T-cell (primary cell): Measurements from ENCODE around the gene SCN5A. TPM values are rescaled to one million over a fixed set of nuclear protein-coding genes. Genes with fewer than 3 reads are reported as not detected.

ENCODE experiments used
- ATAC-seq, 4 experiments: fragments of 200-7000 bp in 3 of 4; fragments of 150-1000 bp in 1 of 4; cut with Tn5 transposase; replicated peaks in 1 of 4; 1 replicate in 3 of 4; 2 replicates in 1 of 4; pipeline ENCODE4 v1.10.0; 2021; ENCODE audit warnings: moderate library complexity in 3 of 4, mild to moderate bottlenecking in 2 of 4, moderate number of reproducible peaks in 1 of 4
- CTCF ChIA-PET, 2 donors: fragments of 300-600 bp; sonication (Branson Sonifier 250); formaldehyde crosslinking; loops; one replicate each; lab custom pipeline; 2022; ENCODE audit warnings: antibody characterized with exemption in 2 of 2; lab: Charles Lee
- POLR2A ChIA-PET, 2 donors: fragments of 300-600 bp; sonication (Branson Sonifier 250); formaldehyde crosslinking; loops; one replicate each; lab custom pipeline; 2022; ENCODE audit warnings: antibody characterized with exemption in 2 of 2; lab: Charles Lee
- DNase-seq, 35 experiments: peaks; one replicate each; pipeline versions ENCODE4 v3.0.0 to v3.0.0-alpha.2; 2013 to 2023
- H3K27ac ChIP-seq: one replicate; pipeline ENCODE4 v1.5.1; 2013; ENCODE audit warnings: low read length
- H3K27me3 ChIP-seq, 2 experiments: replicated peaks in 1 of 2; 1 replicate in 1 of 2; 2 replicates in 1 of 2; pipeline versions ENCODE4 v1.6.1 to v1.7.0; 2013; ENCODE audit warnings: low read length in 1 of 2, mixed read lengths in 1 of 2; ENCODE audit not compliant: control insufficient read depth in 2 of 2, insufficient read depth in 2 of 2; ENCODE audit errors: extremely low read depth in 1 of 2
- H3K36me3 ChIP-seq, 2 donors: 1 replicate in 1 of 2; 2 replicates in 1 of 2; pipeline versions ENCODE4 v1.6.1 to v1.7.0; 2013; ENCODE audit warnings: low read length in 1 of 2; ENCODE audit not compliant: control insufficient read depth in 2 of 2, insufficient read depth in 1 of 2; ENCODE audit errors: extremely low read depth in 1 of 2
- H3K4me1 ChIP-seq, 2 experiments: 1 replicate in 1 of 2; 2 replicates in 1 of 2; pipeline versions ENCODE4 v1.6.1 to v1.7.0; 2013; ENCODE audit warnings: low read length in 2 of 2, mixed read lengths in 1 of 2; ENCODE audit not compliant: insufficient read depth in 2 of 2, control insufficient read depth in 1 of 2; ENCODE audit errors: extremely low read depth in 1 of 2
- H3K4me3 ChIP-seq, 2 donors: 1 replicate in 1 of 2; 2 replicates in 1 of 2; pipeline versions ENCODE4 v1.5.1 to v1.7.0; 2013; ENCODE audit warnings: mild to moderate bottlenecking in 2 of 2, low read length in 1 of 2, moderate library complexity in 1 of 2; ENCODE audit not compliant: control insufficient read depth in 1 of 2; ENCODE audit errors: extremely low read depth in 1 of 2
- H3K9me3 ChIP-seq: 2 replicates; pipeline ENCODE4 v1.7.0; 2013
- H3K27ac Mint-ChIP-seq, 2 donors: one replicate each; pipeline ENCODE4 v1.8.0; 2020 to 2021; ENCODE audit warnings: mild to moderate bottlenecking in 2 of 2, mixed read lengths in 2 of 2
- H3K27me3 Mint-ChIP-seq, 2 donors: one replicate each; pipeline ENCODE4 v1.8.0; 2021 to 2022; ENCODE audit warnings: mixed read lengths in 2 of 2
- H3K36me3 Mint-ChIP-seq: one replicate; pipeline ENCODE4 v1.8.0; 2021; ENCODE audit warnings: mixed read lengths
- H3K4me1 Mint-ChIP-seq, 3 donors: one replicate each; pipeline ENCODE4 v1.8.0; 2020 to 2022; ENCODE audit warnings: mixed read lengths in 3 of 3, mild to moderate bottlenecking in 1 of 3
- H3K4me3 Mint-ChIP-seq, 3 donors: one replicate each; pipeline ENCODE4 v1.8.0; 2020 to 2022; ENCODE audit warnings: mild to moderate bottlenecking in 3 of 3, mixed read lengths in 3 of 3, moderate library complexity in 3 of 3
- H3K9me3 Mint-ChIP-seq, 3 donors: one replicate each; pipeline ENCODE4 v1.8.0; 2020 to 2022; ENCODE audit warnings: mixed read lengths in 3 of 3
- WGBS: methylation state at CpG from one replicate; pipeline ENCODE4 v1.1.5; 2013; ENCODE audit warnings: missing lambda C conversion rate; ENCODE audit not compliant: insufficient coverage; 5-methylcytosine and 5-hydroxymethylcytosine counted together
- total RNA-seq, 35 experiments: library from RNA in 6 of 35; stranded (reverse) in 6 of 35; fragments of 120-200 nt in 1 of 35; gene quantifications; one replicate each; pipeline versions ENCODE4 v1.2.1 to v1.2.4 and lab custom pipeline; 2013 to 2026

The SCN5A gene
- total RNA-seq, 5 donors from 2014 or later (not counting 1 experiment from before 2014, with no cell fraction given) = 0.12 to 0.47 (median 0.23) TPM; not detected in 2

GRCh38 chr3:38650248-38650951, 913 bp upstream of the SCN5A start:
- DNase-seq = peak in 2 of 35 experiments; percentile 15 to 28
- Histone ChIP-seq H3K4me3 (peak overlapping the region in 1 of 2 donors; percentile 66), H3K27me3 (peaks cover 2 to 63% of the 10 kb centered on the region in 2 experiments)

DNA sequence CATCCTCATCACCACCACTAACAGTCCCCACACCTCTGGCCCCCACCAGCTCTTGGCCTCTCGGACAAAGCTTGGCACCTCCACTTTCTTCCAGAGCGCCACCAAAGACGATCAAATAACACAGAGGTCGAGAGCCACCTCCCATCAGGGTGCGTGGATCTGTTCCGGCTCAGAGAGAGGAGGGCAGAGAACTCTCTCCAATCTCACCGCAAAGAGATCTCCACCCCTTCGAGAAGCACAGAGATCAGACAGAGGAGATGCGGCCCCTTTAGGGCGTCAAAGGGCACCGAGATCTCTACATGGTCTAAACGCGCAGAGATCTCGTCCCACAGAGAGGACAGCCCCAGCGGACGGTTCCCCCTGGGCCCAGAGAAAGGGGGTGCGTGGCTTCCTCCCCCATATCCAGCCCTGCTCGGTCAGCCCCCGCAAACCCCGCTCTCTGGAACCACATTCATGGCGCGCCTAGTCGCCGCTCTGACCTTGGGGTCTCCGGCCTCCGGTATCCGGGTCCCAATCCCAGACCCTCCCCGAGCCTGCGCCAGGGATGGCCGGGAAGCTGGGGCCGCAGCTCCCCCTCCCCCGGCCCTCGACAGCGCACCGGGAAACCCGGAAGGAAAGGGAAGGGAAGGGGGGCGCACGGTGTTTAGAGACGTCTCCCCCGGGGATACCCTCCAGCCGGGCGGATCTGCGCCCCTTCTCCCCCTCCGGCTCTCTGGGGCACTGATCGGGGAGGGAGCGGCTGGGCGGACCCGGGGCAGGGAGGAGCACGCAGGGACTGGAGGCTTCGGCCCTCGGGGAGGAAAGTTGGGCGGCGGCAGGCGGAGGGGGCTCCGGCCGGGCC, 608 bp downstream of the SCN5A start:
- ChIA-PET CTCF (interaction anchor here in 1 of 2 donors (0.9 kb wide), 1 partner anchor 127 kb away, joined by 3 read pairs; no protein-coding TSS in a partner anchor), POLR2A (no interaction called here)
- 12% methylated on average over 45 of the region's 56 CpGs for WGBS
- Mint-ChIP-seq H3K36me3 (no peaks in the 10 kb centered on the region), H3K27ac (peak overlapping the region in 1 of 2 donors; percentile 30), H3K27me3 (peaks cover 8 to 25% of the 10 kb centered on the region in 2 donors), H3K4me1 (peaks cover 4 to 9% (median 5%) of the 10 kb centered on the region in 3 donors), H3K9me3 (no peaks in the 10 kb centered on the region), H3K4me3 (peak overlapping the region in 2 of 3 donors; percentile 70 to 71)
- DNase-seq (peak in 2 of 35 experiments; percentile 7 to 14), ATAC-seq (peak; percentile 4 to 10 (median 6))
- H3K27ac ChIP-seq = no peak overlapping the region
- H3K27me3 ChIP-seq = peaks cover 2 to 76% of the 10 kb centered on the region in 2 experiments
- peaks cover 0 to 27% of the 10 kb centered on the region in 2 experiments for H3K4me1 ChIP-seq
- H3K9me3 ChIP-seq = no peaks in the 10 kb centered on the region
- no peaks in the 10 kb centered on the region for H3K36me3 ChIP-seq
- peak overlapping the region; percentile 43 to 58 for H3K4me3 ChIP-seq

More at GRCh38 chr3:38650248-38650951, 913 bp upstream of the SCN5A start:
- Mint-ChIP-seq H3K4me3 (no peak overlapping the region), H3K27me3 (peaks cover 8 to 15% of the 10 kb centered on the region in 2 donors), H3K36me3 (no peaks in the 10 kb centered on the region), H3K4me1 (peaks cover 4 to 9% (median 5%) of the 10 kb centered on the region in 3 donors), H3K9me3 (no peaks in the 10 kb centered on the region), H3K27ac (no peak overlapping the region)
- Histone ChIP-seq H3K36me3 (no peaks in the 10 kb centered on the region), H3K27ac (no peak overlapping the region), H3K4me1 (peaks cover 0 to 27% of the 10 kb centered on the region in 2 experiments), H3K9me3 (no peaks in the 10 kb centered on the region)
- WGBS = 77% methylated on average over 10 of the region's 14 CpGs
- ChIA-PET POLR2A (no interaction called here), CTCF (interaction anchor here (0.8 to 2.9 kb wide), 7 partner anchors 8 to 155 kb away, joined by 3 to 17 read pairs (median 6); partner anchors contain the start of gene EXOG (in 1 of the 2))
- ATAC-seq = no peak

- Mint-ChIP-seq H3K4me1 (peaks cover 4 to 9% (median 5%) of the 10 kb centered on the region in 3 donors), H3K4me3 (peak overlapping the region in 2 of 3 donors; percentile 70 to 71), H3K27me3 (peaks cover 4 to 20% of the 10 kb centered on the region in 2 donors), H3K36me3 (no peaks in the 10 kb centered on the region), H3K27ac (no peak overlapping the region), H3K9me3 (no peaks in the 10 kb centered on the region)
- CTCF ChIA-PET = interaction anchor here in 1 of 2 donors (0.9 to 1.6 kb wide), 3 partner anchors 7 to 126 kb away, joined by 3 to 4 read pairs (median 3); no protein-coding TSS in a partner anchor
- no peak overlapping the region for H3K27ac ChIP-seq
- no peak for DNase-seq
- no peak for ATAC-seq
- H3K4me3 ChIP-seq = no peak overlapping the region
- POLR2A ChIA-PET = no interaction called here
- peaks cover 0 to 27% of the 10 kb centered on the region in 2 experiments for H3K4me1 ChIP-seq
- 96% methylated on average over 5 of the region's 7 CpGs for WGBS
- no peaks in the 10 kb centered on the region for H3K9me3 ChIP-seq
- H3K36me3 ChIP-seq = no peaks in the 10 kb centered on the region
- peaks cover 2 to 79% of the 10 kb centered on the region in 2 experiments for H3K27me3 ChIP-seq
Observed at GRCh38 chr3:38648024-38648658, 1.3 kb downstream of the SCN5A start.

DNA sequence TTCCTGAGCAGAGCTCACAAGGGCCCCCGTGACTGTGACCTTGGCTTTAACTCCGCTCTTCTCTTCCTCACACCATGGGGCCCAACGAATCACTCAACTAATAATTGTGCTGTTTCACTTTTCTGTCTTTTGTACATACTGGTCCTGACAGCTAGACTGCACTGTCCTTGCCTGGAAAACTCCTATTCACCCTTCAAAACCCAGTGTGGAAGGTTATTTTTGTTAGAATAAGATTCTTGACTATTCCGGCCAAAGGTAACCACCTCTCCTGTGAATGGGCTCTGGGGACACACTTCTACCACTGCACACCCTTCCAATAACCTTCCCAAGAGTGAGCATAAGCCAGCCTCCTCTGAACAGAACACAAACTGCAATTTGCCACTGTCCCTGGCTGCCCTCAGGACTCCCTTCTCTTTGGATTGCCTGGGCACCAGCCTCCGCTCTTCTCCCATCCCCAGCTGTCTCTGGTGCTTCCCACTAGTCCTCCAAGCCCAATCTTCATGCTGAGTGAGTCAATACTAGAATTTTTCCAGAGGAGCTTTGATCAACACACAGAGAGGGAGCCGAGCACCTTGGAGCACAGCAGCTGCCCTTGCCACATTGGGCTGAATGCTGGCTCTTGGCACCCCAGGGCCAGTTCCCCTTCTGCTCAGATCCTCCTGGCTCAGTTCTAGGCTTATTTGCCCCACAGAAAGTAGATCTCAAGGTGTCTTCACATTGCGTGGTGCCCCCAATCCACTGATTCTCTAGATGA, 2.1 kb downstream of the SCN5A start:
- H3K9me3 Mint-ChIP-seq = no peaks in the 10 kb centered on the region
- 87% methylated on average over 2 of the region's 7 CpGs for WGBS
- Histone ChIP-seq H3K36me3 (no peaks in the 10 kb centered on the region), H3K27me3 (peaks cover 2 to 84% of the 10 kb centered on the region in 2 experiments), H3K9me3 (no peaks in the 10 kb centered on the region), H3K27ac (no peak overlapping the region), H3K4me1 (peaks cover 0 to 27% of the 10 kb centered on the region in 2 experiments), H3K4me3 (no peak overlapping the region)
- no peak overlapping the region for H3K27ac Mint-ChIP-seq
- ATAC-seq (no peak), DNase-seq (no peak)
- H3K4me3 Mint-ChIP-seq = no peak overlapping the region
- H3K36me3 Mint-ChIP-seq = no peaks in the 10 kb centered on the region
- POLR2A ChIA-PET = no interaction called here
- peaks cover 4 to 9% (median 5%) of the 10 kb centered on the region in 3 donors for H3K4me1 Mint-ChIP-seq
- CTCF ChIA-PET = interaction anchor here (0.6 to 1.6 kb wide), 3 partner anchors 8 to 1913 kb away, joined by 3 to 4 read pairs (median 3); no protein-coding TSS in a partner anchor
- peaks cover 2 to 18% of the 10 kb centered on the region in 2 donors for H3K27me3 Mint-ChIP-seq

DNA sequence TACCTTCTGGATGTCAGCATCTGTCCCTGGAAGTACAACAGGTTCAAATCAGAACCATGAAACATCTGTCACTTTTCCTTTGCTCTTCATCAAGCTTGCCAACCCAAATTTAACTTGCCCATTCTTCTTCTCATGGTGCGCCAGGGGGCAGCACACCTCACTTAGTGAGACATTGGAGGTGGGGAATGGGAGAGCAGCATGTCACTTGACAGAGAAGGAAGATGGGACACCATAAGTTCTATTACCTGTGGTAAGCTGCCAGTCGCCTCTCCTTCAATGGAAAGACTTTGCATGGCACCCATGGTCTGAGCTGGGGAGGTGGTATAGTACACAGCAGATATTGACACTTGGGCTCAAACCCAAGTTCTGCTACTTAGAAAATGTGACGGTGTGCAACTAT, 2.9 kb downstream of the SCN5A start:
- Histone ChIP-seq H3K4me1 (peaks cover 0 to 27% of the 10 kb centered on the region in 2 experiments), H3K27me3 (peaks cover 2 to 84% of the 10 kb centered on the region in 2 experiments), H3K9me3 (no peaks in the 10 kb centered on the region), H3K4me3 (no peak overlapping the region), H3K27ac (no peak overlapping the region), H3K36me3 (no peaks in the 10 kb centered on the region)
- WGBS = 71% methylated on average over 1 of the region's 3 CpGs
- ATAC-seq (no peak), DNase-seq (peak in 1 of 35 experiments; percentile 42)
- ChIA-PET POLR2A (no interaction called here), CTCF (interaction anchor here (0.6 to 1.6 kb wide), 4 partner anchors 9 to 1912 kb away, joined by 3 to 4 read pairs (median 3); no protein-coding TSS in a partner anchor)
- Mint-ChIP-seq H3K27ac (no peak overlapping the region), H3K9me3 (no peaks in the 10 kb centered on the region), H3K4me3 (no peak overlapping the region), H3K36me3 (no peaks in the 10 kb centered on the region), H3K4me1 (peaks cover 4 to 9% (median 5%) of the 10 kb centered on the region in 3 donors), H3K27me3 (peaks cover 0 to 17% of the 10 kb centered on the region in 2 donors)
